Measurements from ENCODE around the gene ZNF691.

GRCh38 chr1:42817976-42818375 is 28.4 kb upstream of the ZNF691 start:
- TF ChIP-seq SP1 (IDR thresholded peaks at IDR 0.05) (no peak), CTBP1 (IDR thresholded peaks at IDR 0.05; ENCODE audit: borderline replicate concordance) (no peak), BHLHE40 (IDR thresholded peaks at IDR 0.05; ENCODE audit: borderline replicate concordance) (no peak), ELF4 (IDR thresholded peaks at IDR 0.05) (no peak), TARDBP (IDR thresholded peaks at IDR 0.05) (no peak), FOXA1 (IDR thresholded peaks at IDR 0.05) (no peak), FOXK2 (IDR thresholded peaks at IDR 0.05) (no peak), HDGF (IDR thresholded peaks at IDR 0.05; ENCODE audit: borderline replicate concordance) (no peak), FOXM1 (IDR thresholded peaks at IDR 0.05; ENCODE audit: borderline replicate concordance) (no peak), ZNF384 (IDR thresholded peaks at IDR 0.05) (no peak), L3MBTL2 (conservative IDR thresholded peaks at IDR 0.05) (no peak), ARNT (IDR thresholded peaks at IDR 0.05) (no peak), SUZ12 (IDR thresholded peaks at IDR 0.05) (no peak)
- TF ChIP-seq, protein P1, sequence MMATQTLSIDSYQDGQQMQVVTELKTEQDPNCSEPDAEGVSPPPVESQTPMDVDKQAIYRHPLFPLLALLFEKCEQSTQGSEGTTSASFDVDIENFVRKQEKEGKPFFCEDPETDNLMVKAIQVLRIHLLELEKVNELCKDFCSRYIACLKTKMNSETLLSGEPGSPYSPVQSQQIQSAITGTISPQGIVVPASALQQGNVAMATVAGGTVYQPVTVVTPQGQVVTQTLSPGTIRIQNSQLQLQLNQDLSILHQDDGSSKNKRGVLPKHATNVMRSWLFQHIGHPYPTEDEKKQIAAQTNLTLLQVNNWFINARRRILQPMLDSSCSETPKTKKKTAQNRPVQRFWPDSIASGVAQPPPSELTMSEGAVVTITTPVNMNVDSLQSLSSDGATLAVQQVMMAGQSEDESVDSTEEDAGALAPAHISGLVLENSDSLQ (IDR thresholded peaks at IDR 0.05), result no peak
